ENCODE data around the gene GALNT4. TPM values are rescaled to one million over a fixed set of nuclear protein-coding genes. Genes with fewer than 3 reads are reported as not detected.

The GALNT4 gene
- total RNA-seq, 1 donor from 2014 or later: 6.9 TPM

DNA sequence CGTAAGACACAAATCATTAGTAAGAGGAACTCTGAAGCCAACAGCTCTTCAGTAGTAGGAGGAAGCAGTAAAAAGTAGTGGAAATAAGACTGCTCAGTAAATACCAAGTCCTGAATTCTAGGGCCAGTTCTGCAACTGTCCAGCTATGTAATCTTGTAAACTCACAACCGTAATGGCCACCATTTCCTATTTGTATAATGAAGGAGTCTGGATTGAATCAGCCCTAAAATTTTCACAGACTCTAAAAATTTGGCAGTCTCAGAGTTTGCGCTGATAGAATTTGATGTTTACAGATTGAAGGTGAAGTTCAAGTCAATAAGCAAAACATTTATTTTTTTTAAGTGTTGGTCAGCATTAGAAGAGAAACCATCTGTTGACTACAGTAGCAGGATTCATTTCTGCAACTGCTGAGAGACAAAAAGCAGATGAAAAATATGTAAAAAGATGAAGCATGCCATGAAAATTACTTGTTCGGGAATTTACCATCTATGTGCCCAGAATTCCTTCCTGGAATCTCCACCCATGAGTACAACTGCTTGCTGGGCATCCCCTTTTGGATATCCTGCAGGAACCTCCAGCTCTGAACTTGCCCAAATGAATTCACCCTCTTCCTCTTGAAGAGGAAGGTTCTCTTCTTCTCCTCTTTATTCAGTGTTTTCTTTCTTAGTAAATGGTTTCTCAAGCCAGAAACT, 47.5 kb downstream of the GALNT4 start:
- H3K27me3 Mint-ChIP-seq (ENCODE audit: low read depth, unreplicated experiment): no peaks in the 10 kb centered on the region

DNA sequence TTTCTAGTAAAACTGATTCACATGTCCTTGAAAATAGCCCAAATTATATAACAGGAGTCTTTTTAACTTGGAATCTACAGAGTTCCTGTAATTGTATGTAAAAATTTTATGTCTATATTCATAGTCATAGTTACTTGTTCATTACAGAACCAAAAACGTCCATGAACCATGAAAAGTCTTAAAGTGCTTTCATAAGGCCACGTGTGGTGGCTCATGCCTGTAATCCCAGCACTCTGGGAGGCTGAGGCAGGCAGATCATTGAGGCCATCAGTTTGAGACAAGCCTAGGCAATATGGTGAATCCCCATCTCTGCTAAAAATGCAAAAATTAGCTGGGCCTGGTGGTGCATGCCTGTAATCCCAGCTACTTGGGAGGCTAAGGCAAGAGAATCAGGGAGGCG, 48.4 kb downstream of the GALNT4 start:
- H3K9me3 ChIP-seq (ENCODE audit: insufficient read depth, low read depth, low read length): no peaks in the 10 kb centered on the region
- no peaks in the 10 kb centered on the region for H4K20me1 ChIP-seq (ENCODE audit: insufficient read depth, low read length)
- no peak overlapping the region for H3K9ac ChIP-seq (ENCODE audit: low read length)
- no peaks in the 10 kb centered on the region for H3K27me3 ChIP-seq (ENCODE audit: insufficient read depth, low read length)
- Mint-ChIP-seq H3K36me3 (ENCODE audit: low read depth, unreplicated experiment) (no peaks in the 10 kb centered on the region), H3K27me3 (ENCODE audit: low read depth, unreplicated experiment) (no peaks in the 10 kb centered on the region), H3K4me1 (ENCODE audit: low read depth, unreplicated experiment) (peaks cover 15% of the 10 kb centered on the region), H3K27ac (ENCODE audit: unreplicated experiment) (no peak overlapping the region), H3K4me3 (ENCODE audit: unreplicated experiment) (no peak overlapping the region), H3K9me3 (ENCODE audit: unreplicated experiment) (no peaks in the 10 kb centered on the region)
- DNase-seq (ENCODE audit: low read depth) (no peak), FAIRE-seq (no peak)
- no peak overlapping the region for H2AFZ ChIP-seq (ENCODE audit: low read depth, low read length)
- TF ChIP-seq, protein P1, sequence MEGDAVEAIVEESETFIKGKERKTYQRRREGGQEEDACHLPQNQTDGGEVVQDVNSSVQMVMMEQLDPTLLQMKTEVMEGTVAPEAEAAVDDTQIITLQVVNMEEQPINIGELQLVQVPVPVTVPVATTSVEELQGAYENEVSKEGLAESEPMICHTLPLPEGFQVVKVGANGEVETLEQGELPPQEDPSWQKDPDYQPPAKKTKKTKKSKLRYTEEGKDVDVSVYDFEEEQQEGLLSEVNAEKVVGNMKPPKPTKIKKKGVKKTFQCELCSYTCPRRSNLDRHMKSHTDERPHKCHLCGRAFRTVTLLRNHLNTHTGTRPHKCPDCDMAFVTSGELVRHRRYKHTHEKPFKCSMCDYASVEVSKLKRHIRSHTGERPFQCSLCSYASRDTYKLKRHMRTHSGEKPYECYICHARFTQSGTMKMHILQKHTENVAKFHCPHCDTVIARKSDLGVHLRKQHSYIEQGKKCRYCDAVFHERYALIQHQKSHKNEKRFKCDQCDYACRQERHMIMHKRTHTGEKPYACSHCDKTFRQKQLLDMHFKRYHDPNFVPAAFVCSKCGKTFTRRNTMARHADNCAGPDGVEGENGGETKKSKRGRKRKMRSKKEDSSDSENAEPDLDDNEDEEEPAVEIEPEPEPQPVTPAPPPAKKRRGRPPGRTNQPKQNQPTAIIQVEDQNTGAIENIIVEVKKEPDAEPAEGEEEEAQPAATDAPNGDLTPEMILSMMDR (IDR thresholded peaks at IDR 0.05; ENCODE audit: insufficient read depth, low read depth, low read length): no peak
- TF ChIP-seq EZH2 (IDR thresholded peaks at IDR 0.05; ENCODE audit: insufficient read depth, low read length): no peak
- H3K79me2 ChIP-seq (ENCODE audit: insufficient read depth, low read length): no peaks in the 10 kb centered on the region
- no peaks in the 10 kb centered on the region for H3K36me3 ChIP-seq (ENCODE audit: insufficient read depth, low read length)
- no peak overlapping the region for H3K4me3 ChIP-seq (ENCODE audit: insufficient read depth, low read depth, low read length)
- peaks cover 7% of the 10 kb centered on the region for H3K4me1 ChIP-seq (ENCODE audit: insufficient read depth, low read length)
- H3K4me2 ChIP-seq (ENCODE audit: low read length): no peak overlapping the region
- no peak overlapping the region for H3K27ac ChIP-seq (ENCODE audit: low read depth, low read length)

More for the DNA sequence above, 47.5 kb downstream of the GALNT4 start:
- FAIRE-seq: no peak
- Histone ChIP-seq H3K27ac (ENCODE audit: low read depth, low read length) (no peak overlapping the region), H3K4me2 (ENCODE audit: low read length) (no peak overlapping the region), H3K36me3 (ENCODE audit: insufficient read depth, low read length) (no peaks in the 10 kb centered on the region), H3K4me1 (ENCODE audit: insufficient read depth, low read length) (peaks cover 7% of the 10 kb centered on the region), H3K4me3 (ENCODE audit: insufficient read depth, low read depth, low read length) (no peak overlapping the region), H4K20me1 (ENCODE audit: insufficient read depth, low read length) (no peaks in the 10 kb centered on the region), H3K79me2 (ENCODE audit: insufficient read depth, low read length) (no peaks in the 10 kb centered on the region), H3K27me3 (ENCODE audit: insufficient read depth, low read length) (no peaks in the 10 kb centered on the region), H2AFZ (ENCODE audit: low read depth, low read length) (no peak overlapping the region), H3K9ac (ENCODE audit: low read length) (no peak overlapping the region), H3K9me3 (ENCODE audit: insufficient read depth, low read depth, low read length) (no peaks in the 10 kb centered on the region)
- no peak for TF ChIP-seq EZH2 (IDR thresholded peaks at IDR 0.05; ENCODE audit: insufficient read depth, low read length)
- TF ChIP-seq, protein P1 (IDR thresholded peaks at IDR 0.05; ENCODE audit: insufficient read depth, low read depth, low read length): no peak
- Mint-ChIP-seq H3K4me3 (ENCODE audit: unreplicated experiment) (no peak overlapping the region), H3K27ac (ENCODE audit: unreplicated experiment) (no peak overlapping the region), H3K36me3 (ENCODE audit: low read depth, unreplicated experiment) (no peaks in the 10 kb centered on the region), H3K4me1 (ENCODE audit: low read depth, unreplicated experiment) (peaks cover 13% of the 10 kb centered on the region), H3K9me3 (ENCODE audit: unreplicated experiment) (no peaks in the 10 kb centered on the region)
- no peak for DNase-seq (ENCODE audit: low read depth)

Measured in astrocyte (in vitro differentiated cells and primary cell).